ENCODE results near the gene FEN1. TPM values are rescaled to one million over a fixed set of nuclear protein-coding genes. Genes with fewer than 3 reads are reported as not detected.
A peak's percentile ranks its signal among the peaks of the same experiment; 100 is the strongest.

FEN1 gene, protein sequence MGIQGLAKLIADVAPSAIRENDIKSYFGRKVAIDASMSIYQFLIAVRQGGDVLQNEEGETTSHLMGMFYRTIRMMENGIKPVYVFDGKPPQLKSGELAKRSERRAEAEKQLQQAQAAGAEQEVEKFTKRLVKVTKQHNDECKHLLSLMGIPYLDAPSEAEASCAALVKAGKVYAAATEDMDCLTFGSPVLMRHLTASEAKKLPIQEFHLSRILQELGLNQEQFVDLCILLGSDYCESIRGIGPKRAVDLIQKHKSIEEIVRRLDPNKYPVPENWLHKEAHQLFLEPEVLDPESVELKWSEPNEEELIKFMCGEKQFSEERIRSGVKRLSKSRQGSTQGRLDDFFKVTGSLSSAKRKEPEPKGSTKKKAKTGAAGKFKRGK
- total RNA-seq (ENCODE audit: low replicate concordance), result 51.8 and 68.9 TPM in 2 replicates

DNA sequence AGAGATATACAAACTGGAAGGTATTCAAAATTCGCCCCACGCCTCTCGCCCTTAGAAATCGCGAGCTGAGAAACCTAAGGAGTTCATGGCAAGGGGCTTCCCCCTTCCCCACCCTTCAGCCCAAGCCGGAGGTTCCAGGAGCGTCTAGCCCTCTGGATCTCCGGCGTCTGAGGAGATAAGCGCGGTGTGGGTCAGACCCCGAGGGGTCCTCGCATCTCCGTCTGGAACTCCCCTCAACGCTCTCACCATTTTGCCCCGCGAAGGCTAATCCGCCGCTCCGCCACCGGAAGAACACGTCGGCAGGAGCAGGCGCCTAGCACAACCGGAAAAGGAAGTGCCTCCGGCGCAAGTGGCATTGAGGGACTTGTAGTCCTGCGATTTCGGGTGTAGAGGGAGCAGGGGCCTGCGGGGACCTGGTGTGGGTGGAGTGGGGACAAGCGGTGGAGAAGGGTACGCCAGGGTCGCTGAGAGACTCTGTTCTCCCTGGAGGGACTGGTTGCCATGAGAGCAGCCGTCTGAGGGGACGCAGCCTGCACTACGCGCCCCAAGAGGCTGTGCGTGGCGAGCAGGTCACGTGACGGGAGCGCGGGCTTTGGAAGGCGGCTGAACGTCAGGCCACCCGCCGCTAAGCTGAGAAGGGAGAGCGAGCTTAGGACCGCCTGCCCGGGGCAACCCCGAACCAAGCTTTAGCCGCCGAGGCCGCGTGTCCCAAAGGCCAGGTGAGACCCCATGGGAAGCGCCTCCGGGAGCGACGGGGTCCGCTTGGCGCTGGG, at the start of gene FEN1, which contains the start of gene TMEM258:
FEN1 (plus strand) TSS at position 602 of the 773 bp plus-strand sequence. CDS start 2,451 bp downstream, outside the sequence.
TMEM258 (minus strand) TSS at position 290 of the 773 bp plus-strand sequence; CDS start at position 249, 41 bp downstream.
- Mint-ChIP-seq H3K27ac (peak within 1 kb of the TSS; percentile 100), H3K27me3 (ENCODE audit: insufficient read depth, low read depth) (peaks cover 5% of the 10 kb centered on the region), H3K36me3 (peaks cover 24% of the 10 kb centered on the region), H3K4me3 (peak within 1 kb of the TSS; percentile 94), H3K4me1 (peaks cover 26% of the 10 kb centered on the region), H3K9me3 (no peaks in the 10 kb centered on the region)
- peak within 1 kb of the TSS; percentile 96 for H3K9ac ChIP-seq
- peak within 1 kb of the TSS; percentile 98 for H3K27ac ChIP-seq
- H3K27me3 ChIP-seq, result no peaks in the 10 kb centered on the region
- no peaks in the 10 kb centered on the region for H3K36me3 ChIP-seq
- peak; percentile 96 for DNase-seq (ENCODE audit: low spot score)
- TF ChIP-seq EZH2 (IDR thresholded peaks at IDR 0.05), result no peak
- no peak for TF ChIP-seq CTCF (IDR thresholded peaks at IDR 0.05)
- TF ChIP-seq EZH2phosphoT487 (IDR thresholded peaks at IDR 0.05), result no peak
- no peaks in the 10 kb centered on the region for H3K9me3 ChIP-seq (ENCODE audit: low read depth)
- H2AFZ ChIP-seq (replicated peaks), result peak within 1 kb of the TSS; percentile 95
- H3K79me2 ChIP-seq (ENCODE audit: low read depth), result peaks cover 67% of the 10 kb centered on the region
- peaks cover 46% of the 10 kb centered on the region for H3F3A ChIP-seq (ENCODE audit: low read depth)
- H3K4me2 ChIP-seq, result peak within 1 kb of the TSS; percentile 87
- H3K4me3 ChIP-seq, result peak within 1 kb of the TSS; percentile 82
- H4K20me1 ChIP-seq (ENCODE audit: low read depth), result peaks cover 30% of the 10 kb centered on the region
- H3K4me1 ChIP-seq, result peaks cover 19% of the 10 kb centered on the region

GRCh38 chr11:61743486-61744095, 49.1 kb upstream of the FEN1 start:
- Mint-ChIP-seq H3K36me3 (no peaks in the 10 kb centered on the region), H3K27me3 (ENCODE audit: insufficient read depth, low read depth) (peaks cover 2% of the 10 kb centered on the region), H3K27ac (no peak overlapping the region), H3K4me3 (no peak overlapping the region), H3K4me1 (peaks cover 19% of the 10 kb centered on the region), H3K9me3 (no peaks in the 10 kb centered on the region)
- no peak overlapping the region for H3K27ac ChIP-seq
- no peaks in the 10 kb centered on the region for H4K20me1 ChIP-seq (ENCODE audit: low read depth)
- no peak overlapping the region for H3K9ac ChIP-seq
- no peak overlapping the region for H2AFZ ChIP-seq (replicated peaks)
- TF ChIP-seq EZH2phosphoT487 (IDR thresholded peaks at IDR 0.05) (no peak), CTCF (IDR thresholded peaks at IDR 0.05) (no peak), EZH2 (IDR thresholded peaks at IDR 0.05) (no peak)
- no peak overlapping the region for H3K4me2 ChIP-seq
- no peaks in the 10 kb centered on the region for H3K36me3 ChIP-seq
- H3K9me3 ChIP-seq (ENCODE audit: low read depth), result no peaks in the 10 kb centered on the region
- no peaks in the 10 kb centered on the region for H3K27me3 ChIP-seq
- no peaks in the 10 kb centered on the region for H3F3A ChIP-seq (ENCODE audit: low read depth)
- peaks cover 5% of the 10 kb centered on the region for H3K4me1 ChIP-seq
- no peak overlapping the region for H3K4me3 ChIP-seq
- no peaks in the 10 kb centered on the region for H3K79me2 ChIP-seq (ENCODE audit: low read depth)
- DNase-seq (ENCODE audit: low spot score), result peak; percentile 40

DNA sequence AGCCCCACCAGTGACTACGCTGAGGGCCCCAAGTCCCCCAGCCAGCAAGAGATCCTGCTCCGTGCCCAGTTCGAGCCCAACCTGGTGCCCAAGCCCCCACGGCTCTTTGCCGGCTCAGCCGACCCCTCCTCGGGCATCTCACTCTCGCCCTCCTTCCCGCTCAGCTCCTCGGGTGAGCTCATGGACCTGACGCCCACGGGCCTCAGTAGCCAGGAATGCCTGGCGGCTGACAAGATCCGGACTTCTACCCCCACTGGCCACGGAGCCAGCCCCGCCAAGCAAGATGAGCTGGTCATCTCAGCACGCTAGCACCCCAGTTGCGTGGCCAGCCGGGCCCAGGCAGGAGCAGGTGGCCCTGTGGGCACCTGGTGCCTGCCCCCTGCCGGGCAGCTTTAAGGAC, 48.5 kb upstream of the FEN1 start:
- no peak overlapping the region for H3K4me3 Mint-ChIP-seq
- Histone ChIP-seq H3K36me3 (no peaks in the 10 kb centered on the region), H3K79me2 (ENCODE audit: low read depth) (no peaks in the 10 kb centered on the region), H4K20me1 (ENCODE audit: low read depth) (no peaks in the 10 kb centered on the region), H3K4me1 (peaks cover 8% of the 10 kb centered on the region), H3K4me2 (no peak overlapping the region), H2AFZ (replicated peaks) (no peak overlapping the region), H3K9ac (no peak overlapping the region), H3K4me3 (no peak overlapping the region), H3F3A (ENCODE audit: low read depth) (no peaks in the 10 kb centered on the region), H3K27ac (no peak overlapping the region), H3K9me3 (ENCODE audit: low read depth) (no peaks in the 10 kb centered on the region), H3K27me3 (no peaks in the 10 kb centered on the region)
- TF ChIP-seq EZH2 (IDR thresholded peaks at IDR 0.05) (no peak), CTCF (IDR thresholded peaks at IDR 0.05) (no peak), EZH2phosphoT487 (IDR thresholded peaks at IDR 0.05) (no peak)
- peaks cover 23% of the 10 kb centered on the region for H3K4me1 Mint-ChIP-seq
- H3K27me3 Mint-ChIP-seq (ENCODE audit: insufficient read depth, low read depth), result peaks cover 4% of the 10 kb centered on the region
- DNase-seq (ENCODE audit: low spot score), result no peak
- H3K36me3 Mint-ChIP-seq, result no peaks in the 10 kb centered on the region
- H3K9me3 Mint-ChIP-seq, result no peaks in the 10 kb centered on the region
- H3K27ac Mint-ChIP-seq, result no peak overlapping the region

Measured in neural progenitor cell (in vitro differentiated cells).